ENCODE data around the gene SLC26A11. TPM values are rescaled to one million over a fixed set of nuclear protein-coding genes. Genes with fewer than 3 reads are reported as not detected.
"Not testable (repeated sequence)": the region's sequence is repeated elsewhere in the genome, so short reads cannot be mapped to it uniquely, and the experiment has no call there.

The SLC26A11 gene
- total RNA-seq, 1 donor from 2014 or later, result 16.1 TPM

- Histone ChIP-seq H3K27me3 (ENCODE audit: insufficient read depth, low read length) (no peaks in the 10 kb centered on the region), H3K9ac (ENCODE audit: low read length) (no peak overlapping the region), H3K4me3 (ENCODE audit: insufficient read depth, low read depth, low read length) (no peak overlapping the region), H2AFZ (ENCODE audit: low read depth, low read length) (no peak overlapping the region), H3K4me2 (ENCODE audit: low read length) (no peak overlapping the region), H3K9me3 (ENCODE audit: insufficient read depth, low read depth, low read length) (no peaks in the 10 kb centered on the region), H3K4me1 (ENCODE audit: insufficient read depth, low read length) (no peaks in the 10 kb centered on the region), H3K79me2 (ENCODE audit: insufficient read depth, low read length) (no peaks in the 10 kb centered on the region), H3K36me3 (ENCODE audit: insufficient read depth, low read length) (peaks cover 9% of the 10 kb centered on the region), H4K20me1 (ENCODE audit: insufficient read depth, low read length) (peaks cover 4% of the 10 kb centered on the region), H3K27ac (ENCODE audit: low read depth, low read length) (no peak overlapping the region)
- H3K36me3 Mint-ChIP-seq (ENCODE audit: low read depth, unreplicated experiment), result peaks cover 28% of the 10 kb centered on the region
- TF ChIP-seq CTCF (IDR thresholded peaks at IDR 0.05; ENCODE audit: insufficient read depth, low read depth, low read length) (no peak), EZH2 (IDR thresholded peaks at IDR 0.05; ENCODE audit: insufficient read depth, low read length) (no peak)
- H3K27ac Mint-ChIP-seq (ENCODE audit: unreplicated experiment), result no peak overlapping the region
- FAIRE-seq, result no peak
- H3K4me1 Mint-ChIP-seq (ENCODE audit: low read depth, unreplicated experiment), result no peaks in the 10 kb centered on the region
- no peaks in the 10 kb centered on the region for H3K9me3 Mint-ChIP-seq (ENCODE audit: unreplicated experiment)
- H3K27me3 Mint-ChIP-seq (ENCODE audit: low read depth, unreplicated experiment), result no peaks in the 10 kb centered on the region
- no peak for DNase-seq (ENCODE audit: low read depth)
- H3K4me3 Mint-ChIP-seq (ENCODE audit: unreplicated experiment), result no peak overlapping the region
Measured at GRCh38 chr17:80295559-80295958, 75.3 kb downstream of the SLC26A11 start.

GRCh38 chr17:80296221-80296620 lies 76.0 kb downstream of the SLC26A11 start:
- Mint-ChIP-seq H3K27ac (ENCODE audit: unreplicated experiment) (no peak overlapping the region), H3K27me3 (ENCODE audit: low read depth, unreplicated experiment) (no peaks in the 10 kb centered on the region), H3K4me1 (ENCODE audit: low read depth, unreplicated experiment) (no peaks in the 10 kb centered on the region), H3K9me3 (ENCODE audit: unreplicated experiment) (no peaks in the 10 kb centered on the region), H3K36me3 (ENCODE audit: low read depth, unreplicated experiment) (peaks cover 32% of the 10 kb centered on the region), H3K4me3 (ENCODE audit: unreplicated experiment) (no peak overlapping the region)
- Histone ChIP-seq H3K4me2 (ENCODE audit: low read length) (no peak overlapping the region), H4K20me1 (ENCODE audit: insufficient read depth, low read length) (peaks cover 4% of the 10 kb centered on the region), H3K79me2 (ENCODE audit: insufficient read depth, low read length) (no peaks in the 10 kb centered on the region), H3K9me3 (ENCODE audit: insufficient read depth, low read depth, low read length) (no peaks in the 10 kb centered on the region), H3K4me3 (ENCODE audit: insufficient read depth, low read depth, low read length) (no peak overlapping the region), H3K9ac (ENCODE audit: low read length) (no peak overlapping the region), H3K4me1 (ENCODE audit: insufficient read depth, low read length) (no peaks in the 10 kb centered on the region), H2AFZ (ENCODE audit: low read depth, low read length) (no peak overlapping the region), H3K27me3 (ENCODE audit: insufficient read depth, low read length) (no peaks in the 10 kb centered on the region), H3K27ac (ENCODE audit: low read depth, low read length) (no peak overlapping the region), H3K36me3 (ENCODE audit: insufficient read depth, low read length) (peaks cover 9% of the 10 kb centered on the region)
- FAIRE-seq (no peak), DNase-seq (ENCODE audit: low read depth) (no peak)
- TF ChIP-seq CTCF (IDR thresholded peaks at IDR 0.05; ENCODE audit: insufficient read depth, low read depth, low read length), result no peak
- TF ChIP-seq EZH2 (IDR thresholded peaks at IDR 0.05; ENCODE audit: insufficient read depth, low read length), result no peak

GRCh38 chr17:80297996-80298560 lies 77.9 kb downstream of the SLC26A11 start:
- H3K4me1 Mint-ChIP-seq (ENCODE audit: low read depth, unreplicated experiment), result no peaks in the 10 kb centered on the region
- Histone ChIP-seq H3K36me3 (ENCODE audit: insufficient read depth, low read length) (peaks cover 15% of the 10 kb centered on the region), H3K9ac (ENCODE audit: low read length) (no peak overlapping the region), H3K4me3 (ENCODE audit: insufficient read depth, low read depth, low read length) (no peak overlapping the region), H3K27ac (ENCODE audit: low read depth, low read length) (no peak overlapping the region), H3K27me3 (ENCODE audit: insufficient read depth, low read length) (no peaks in the 10 kb centered on the region), H3K4me2 (ENCODE audit: low read length) (no peak overlapping the region), H3K4me1 (ENCODE audit: insufficient read depth, low read length) (no peaks in the 10 kb centered on the region), H2AFZ (ENCODE audit: low read depth, low read length) (no peak overlapping the region), H3K9me3 (ENCODE audit: insufficient read depth, low read depth, low read length) (no peaks in the 10 kb centered on the region), H4K20me1 (ENCODE audit: insufficient read depth, low read length) (peaks cover 4% of the 10 kb centered on the region), H3K79me2 (ENCODE audit: insufficient read depth, low read length) (no peaks in the 10 kb centered on the region)
- peaks cover 40% of the 10 kb centered on the region for H3K36me3 Mint-ChIP-seq (ENCODE audit: low read depth, unreplicated experiment)
- DNase-seq (ENCODE audit: low read depth) (no peak), FAIRE-seq (no peak)
- no peak overlapping the region for H3K27ac Mint-ChIP-seq (ENCODE audit: unreplicated experiment)
- TF ChIP-seq CTCF (IDR thresholded peaks at IDR 0.05; ENCODE audit: insufficient read depth, low read depth, low read length) (no peak), EZH2 (IDR thresholded peaks at IDR 0.05; ENCODE audit: insufficient read depth, low read length) (no peak)
- no peaks in the 10 kb centered on the region for H3K27me3 Mint-ChIP-seq (ENCODE audit: low read depth, unreplicated experiment)
- no peaks in the 10 kb centered on the region for H3K9me3 Mint-ChIP-seq (ENCODE audit: unreplicated experiment)
- no peak overlapping the region for H3K4me3 Mint-ChIP-seq (ENCODE audit: unreplicated experiment)

- H3K79me2 ChIP-seq (ENCODE audit: insufficient read depth, low read length); FAIRE-seq; H3K27me3 Mint-ChIP-seq (ENCODE audit: low read depth, unreplicated experiment); DNase-seq (ENCODE audit: low read depth); H3K9me3 ChIP-seq (ENCODE audit: insufficient read depth, low read depth, low read length); H3K4me1 Mint-ChIP-seq (ENCODE audit: low read depth, unreplicated experiment); H3K27me3 ChIP-seq (ENCODE audit: insufficient read depth, low read length); H3K9me3 Mint-ChIP-seq (ENCODE audit: unreplicated experiment); H2AFZ ChIP-seq (ENCODE audit: low read depth, low read length); H3K27ac Mint-ChIP-seq (ENCODE audit: unreplicated experiment); H3K4me2 ChIP-seq (ENCODE audit: low read length); H3K27ac ChIP-seq (ENCODE audit: low read depth, low read length); H3K4me1 ChIP-seq (ENCODE audit: insufficient read depth, low read length); H3K9ac ChIP-seq (ENCODE audit: low read length); H3K4me3 Mint-ChIP-seq (ENCODE audit: unreplicated experiment); H4K20me1 ChIP-seq (ENCODE audit: insufficient read depth, low read length); H3K4me3 ChIP-seq (ENCODE audit: insufficient read depth, low read depth, low read length): not testable (repeated sequence)
- H3K36me3 Mint-ChIP-seq (ENCODE audit: low read depth, unreplicated experiment), result peaks cover 48% of the 10 kb centered on the region
- H3K36me3 ChIP-seq (ENCODE audit: insufficient read depth, low read length), result peaks cover 15% of the 10 kb centered on the region
Measured at GRCh38 chr17:80299350-80300100, 79.3 kb downstream of the SLC26A11 start.
